ENCODE measurements around the gene TREX2.

The TREX2 gene

GRCh38 chrX:153445856-153446635 is at the start of gene TREX2:
TREX2 (minus strand) TSS chrX:153446056; CDS start chrX:153445430, 626 bp downstream.
- FAIRE-seq (no peak), DNase-seq (ENCODE audit: insufficient read length, low spot score) (no peak)
- TF ChIP-seq CTCF (IDR thresholded peaks at IDR 0.05; ENCODE audit: insufficient read depth, missing control alignments), result no peak

GRCh38 chrX:153495362-153495751 is 49.5 kb upstream of the TREX2 start:
- DNase-seq (ENCODE audit: insufficient read length, low spot score) (no peak), FAIRE-seq (no peak)
- no peak for TF ChIP-seq CTCF (IDR thresholded peaks at IDR 0.05; ENCODE audit: insufficient read depth, missing control alignments)

GRCh38 chrX:153494541-153495361 is 48.9 kb upstream of the TREX2 start, which contains the start of gene BGN:
BGN (plus strand) TSS chrX:153494980; CDS start chrX:153504632, 9,652 bp downstream.
- FAIRE-seq, result no peak
- TF ChIP-seq CTCF (IDR thresholded peaks at IDR 0.05; ENCODE audit: insufficient read depth, missing control alignments), result no peak
- DNase-seq (ENCODE audit: insufficient read length, low spot score), result no peak

GRCh38 chrX:153494061-153494460 is 48.2 kb upstream of the TREX2 start:
- FAIRE-seq, result no peak
- DNase-seq (ENCODE audit: insufficient read length, low spot score), result no peak
- TF ChIP-seq CTCF (IDR thresholded peaks at IDR 0.05; ENCODE audit: insufficient read depth, missing control alignments), result no peak

- DNase-seq (ENCODE audit: insufficient read length, low spot score), result no peak
- no peak for TF ChIP-seq CTCF (IDR thresholded peaks at IDR 0.05; ENCODE audit: insufficient read depth, missing control alignments)
- no peak for FAIRE-seq
Measured at GRCh38 chrX:153493085-153493484, 47.2 kb upstream of the TREX2 start.

- DNase-seq (ENCODE audit: insufficient read length, low spot score), result no peak
- no peak for FAIRE-seq
- TF ChIP-seq CTCF (IDR thresholded peaks at IDR 0.05; ENCODE audit: insufficient read depth, missing control alignments), result no peak
Measured at GRCh38 chrX:153492543-153492942, 46.7 kb upstream of the TREX2 start.

Data from D721Med (cell line).